MM.1S (cell line): ENCODE results near the gene SEC61A1.

Source experiments
- DNase-seq: peaks from one replicate; pipeline ENCODE4 v3.0.0-alpha.2; 2015
- H2AFZ ChIP-seq: fragments of 300-600 bp; sonication (generic); 2 replicates; pipeline ENCODE4 v1.6.0; 2016; ENCODE audit warnings: antibody characterized with exemption, low read length
- H3F3A ChIP-seq: fragments of 300-600 bp; sonication (generic); 2 replicates; pipeline ENCODE4 v1.6.1; 2016; ENCODE audit warnings: mild to moderate bottlenecking, antibody characterized with exemption, low read length, moderate library complexity, mixed read lengths; ENCODE audit not compliant: insufficient read depth
- H3K27ac ChIP-seq: fragments of 300-600 bp; sonication (generic); 2 replicates; pipeline ENCODE4 v1.5.1; 2016; ENCODE audit warnings: mild to moderate bottlenecking, low read length
- H3K27me3 ChIP-seq: fragments of 300-600 bp; sonication (generic); replicated peaks from 2 replicates; pipeline ENCODE4 v1.6.0; 2016; ENCODE audit warnings: low read length; ENCODE audit not compliant: insufficient read depth
- H3K36me3 ChIP-seq: fragments of 300-600 bp; sonication (generic); replicated peaks from 2 replicates; pipeline ENCODE4 v1.6.1; 2016; ENCODE audit warnings: mild to moderate bottlenecking, low read length, mixed read lengths; ENCODE audit not compliant: insufficient read depth
- H3K4me1 ChIP-seq: fragments of 300-600 bp; sonication (generic); 2 replicates; pipeline ENCODE4 v1.6.1; 2016; ENCODE audit warnings: low read length, mixed read lengths
- H3K4me2 ChIP-seq: fragments of 300-600 bp; sonication (generic); 2 replicates; pipeline ENCODE4 v1.6.0; 2016; ENCODE audit warnings: low read depth, low read length
- H3K4me3 ChIP-seq: fragments of 300-600 bp; sonication (generic); 2 replicates; pipeline ENCODE4 v1.5.1; 2016; ENCODE audit warnings: low read length, mixed read lengths
- H3K79me2 ChIP-seq: fragments of 300-600 bp; sonication (generic); 2 replicates; pipeline ENCODE4 v1.6.1; 2016; ENCODE audit warnings: mixed run types, low read length, mixed read lengths
- H3K9ac ChIP-seq: fragments of 300-600 bp; sonication (generic); 2 replicates; pipeline ENCODE4 v1.6.1; 2016; ENCODE audit warnings: low read length, mixed read lengths
- H3K9me2 ChIP-seq: fragments of 300-600 bp; sonication (generic); replicated peaks from 2 replicates; pipeline ENCODE4 v1.6.1; 2016; ENCODE audit warnings: mild to moderate bottlenecking, low read length, mixed read lengths; ENCODE audit not compliant: insufficient read depth
- H3K9me3 ChIP-seq: fragments of 300-600 bp; sonication (generic); replicated peaks from 2 replicates; pipeline ENCODE4 v1.6.1; 2016; ENCODE audit warnings: mild to moderate bottlenecking, low read length, mixed read lengths; ENCODE audit not compliant: insufficient read depth
- H4K20me1 ChIP-seq: fragments of 300-600 bp; sonication (generic); 2 replicates; pipeline ENCODE4 v1.6.1; 2016; ENCODE audit warnings: mild to moderate bottlenecking, low read length, moderate library complexity, mixed read lengths; ENCODE audit not compliant: insufficient read depth
- CTCF ChIP-seq: fragments of 300-600 bp; sonication (generic); IDR thresholded peaks from 2 replicates; pipeline ENCODE4 v1.5.1; 2016; ENCODE audit warnings: antibody characterized with exemption, low read length, mixed read lengths
- EZH2 ChIP-seq: fragments of 300-600 bp; sonication (generic); optimal IDR thresholded peaks from 2 replicates; pipeline ENCODE3; 2017; ENCODE audit warnings: low read depth, mild to moderate bottlenecking, antibody characterized with exemption, low read length, mixed read lengths
- EZH2phosphoT487 ChIP-seq: fragments of 300-600 bp; sonication (generic); IDR thresholded peaks from 2 replicates; pipeline ENCODE4 v1.6.1; 2018; ENCODE audit warnings: antibody characterized with exemption, low read length

The SEC61A1 gene

GRCh38 chr3:128077665-128078064, 25.4 kb downstream of the SEC61A1 start:
- Histone ChIP-seq H3K27me3 (no peaks in the 10 kb centered on the region), H3K79me2 (no peaks in the 10 kb centered on the region), H3K4me1 (peaks cover 13% of the 10 kb centered on the region), H4K20me1 (peaks cover 13% of the 10 kb centered on the region; the same call in 1 of the 2 replicates), H3K9ac (no peak overlapping the region), H3K36me3 (no peaks in the 10 kb centered on the region), H3K4me2 (no peak overlapping the region), H3K9me2 (no peaks in the 10 kb centered on the region), H3K9me3 (no peaks in the 10 kb centered on the region), H3K4me3 (no peak overlapping the region), H2AFZ (no peak overlapping the region), H3F3A (peaks cover 23% of the 10 kb centered on the region), H3K27ac (no peak overlapping the region)
- DNase-seq = no peak
- no peak for TF ChIP-seq EZH2phosphoT487
- no peak for TF ChIP-seq EZH2
- TF ChIP-seq CTCF = no peak

- H3K4me1 ChIP-seq = peaks cover 13% of the 10 kb centered on the region
- H3K9me3 ChIP-seq = no peaks in the 10 kb centered on the region
- H3K36me3 ChIP-seq = no peaks in the 10 kb centered on the region
- no peak overlapping the region for H3K9ac ChIP-seq
- peaks cover 20% of the 10 kb centered on the region for H3F3A ChIP-seq
- H3K27ac ChIP-seq = no peak overlapping the region
- no peak for TF ChIP-seq CTCF
- TF ChIP-seq EZH2 = no peak
- no peak for TF ChIP-seq EZH2phosphoT487
- no peak for DNase-seq
- H3K9me2 ChIP-seq = no peaks in the 10 kb centered on the region
- H3K4me3 ChIP-seq = no peak overlapping the region
- H2AFZ ChIP-seq = no peak overlapping the region
- H3K79me2 ChIP-seq = no peaks in the 10 kb centered on the region
- H3K4me2 ChIP-seq = no peak overlapping the region
- H4K20me1 ChIP-seq = peaks cover 12% of the 10 kb centered on the region; the same call in 1 of the 2 replicates
- H3K27me3 ChIP-seq = no peaks in the 10 kb centered on the region
Observed at GRCh38 chr3:128078322-128078721, 26.1 kb downstream of the SEC61A1 start.

- Histone ChIP-seq H3K27me3 (no peaks in the 10 kb centered on the region), H3K4me1 (peaks cover 13% of the 10 kb centered on the region), H3K9me2 (no peaks in the 10 kb centered on the region), H3K9ac (no peak overlapping the region), H3K9me3 (no peaks in the 10 kb centered on the region), H3K36me3 (no peaks in the 10 kb centered on the region), H3K4me3 (no peak overlapping the region), H3K27ac (no peak overlapping the region), H4K20me1 (peaks cover 8% of the 10 kb centered on the region; the same call in 1 of the 2 replicates), H3K4me2 (no peak overlapping the region), H3F3A (peaks cover 15% of the 10 kb centered on the region), H3K79me2 (no peaks in the 10 kb centered on the region), H2AFZ (no peak overlapping the region)
- TF ChIP-seq EZH2phosphoT487 (no peak), CTCF (no peak), EZH2 (no peak)
- DNase-seq = no peak
Observed at GRCh38 chr3:128078875-128079274, 26.6 kb downstream of the SEC61A1 start.
